Measurements from ENCODE around the gene SFMBT1.

Gene SFMBT1

GRCh38 chr3:52879581-52879980, 166.3 kb downstream of the SFMBT1 start:
- no peak for DNase-seq

DNA sequence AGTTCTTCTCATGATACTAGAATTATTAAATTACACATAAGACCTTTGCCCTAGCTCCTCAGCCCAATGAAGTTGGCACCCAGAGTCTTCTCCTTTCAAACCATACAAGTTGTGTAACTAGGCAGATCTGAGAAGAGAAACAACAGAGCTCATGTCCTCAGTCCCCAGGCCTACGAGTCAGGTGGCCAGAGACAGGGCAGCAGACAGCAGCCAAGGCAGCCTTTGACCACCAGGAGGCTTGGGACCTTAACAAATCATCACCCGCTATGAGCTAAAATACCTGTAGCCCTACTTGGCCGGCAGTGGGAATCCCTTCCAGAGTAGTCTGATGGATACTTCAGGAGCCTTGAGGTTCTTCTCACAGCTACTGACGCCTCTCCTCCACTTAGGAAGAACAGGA, 166.8 kb downstream of the SFMBT1 start:
- DNase-seq, result no peak

- no peak for DNase-seq
Measured at GRCh38 chr3:52877085-52877484, 168.8 kb downstream of the SFMBT1 start.

DNA sequence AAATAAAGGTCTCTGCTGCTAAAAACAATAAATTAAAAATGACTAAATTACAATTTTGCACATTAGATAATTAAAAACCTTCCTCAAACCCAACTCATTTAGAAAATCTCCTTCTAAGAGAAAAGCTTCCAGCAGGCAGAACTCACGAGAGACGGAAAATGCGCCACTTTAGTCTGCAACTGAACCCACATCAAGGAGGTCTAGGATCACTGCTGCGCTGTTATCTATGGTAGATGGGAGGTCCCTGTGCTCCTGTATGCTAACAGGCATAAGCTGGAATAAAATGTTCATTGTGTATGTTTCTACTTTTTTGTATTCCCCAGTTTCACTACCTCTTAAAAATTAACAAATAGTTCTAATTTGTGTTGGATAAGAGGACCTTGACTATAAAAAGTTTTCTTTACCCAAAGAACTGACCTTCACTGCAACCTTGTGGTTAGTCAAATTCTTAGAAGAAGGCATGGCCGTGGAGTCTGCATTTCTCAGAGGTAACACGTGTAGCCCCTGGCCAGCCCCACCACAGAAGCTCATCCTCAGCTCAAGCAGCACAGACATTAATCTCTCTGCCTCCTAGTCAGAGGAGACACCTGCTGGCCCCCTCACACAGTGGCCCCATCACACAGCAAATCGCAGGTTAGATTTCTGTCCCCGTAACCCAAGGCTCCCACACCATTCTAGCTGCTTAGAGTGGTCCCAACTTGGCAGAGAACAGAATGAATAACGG, 170.8 kb downstream of the SFMBT1 start:
- peak; percentile 61 for DNase-seq

GRCh38 chr3:52874160-52874701, 171.6 kb downstream of the SFMBT1 start:
- no peak for DNase-seq

- peak; percentile 31 for DNase-seq
Measured at GRCh38 chr3:52873433-52874159, 172.3 kb downstream of the SFMBT1 start.

DNA sequence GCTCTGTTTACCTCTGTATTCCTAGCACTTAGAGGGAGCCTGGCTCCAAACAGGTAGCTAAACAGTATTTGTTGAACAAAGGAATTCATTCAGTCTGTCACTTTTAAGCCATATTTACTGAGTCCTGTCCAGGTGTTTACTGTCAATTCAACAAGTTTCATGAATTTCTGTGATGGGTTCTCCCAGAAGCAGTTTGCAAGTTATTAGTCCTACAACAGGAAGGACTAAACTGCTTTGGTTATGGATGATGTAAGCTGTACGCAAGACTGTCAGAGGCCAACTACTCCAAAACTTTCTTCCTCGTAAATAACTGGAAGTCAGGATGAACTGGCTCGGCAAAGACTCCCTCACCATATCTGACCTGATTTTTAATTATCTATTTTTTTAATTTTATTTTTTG, 173.6 kb downstream of the SFMBT1 start:
- peak; percentile 13 for DNase-seq

DNA sequence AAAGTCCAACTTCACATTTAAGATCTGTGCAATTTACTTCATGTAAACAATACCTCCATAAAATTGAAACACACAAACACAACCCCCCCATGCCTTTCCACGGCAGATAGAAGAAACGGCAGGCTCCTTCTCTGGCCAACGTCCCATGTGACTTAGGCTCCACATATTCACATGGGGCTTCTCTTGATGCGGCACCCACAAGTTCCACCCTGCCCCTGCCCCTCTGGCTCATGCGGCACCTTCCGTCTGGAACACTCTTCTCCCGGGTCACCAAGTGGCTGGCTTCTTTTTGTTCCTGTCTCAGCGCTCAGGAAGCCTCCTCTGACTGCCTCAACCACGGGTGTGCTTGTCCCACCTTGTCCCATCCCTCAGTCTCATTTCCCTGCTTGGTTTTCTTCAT, 174.1 kb downstream of the SFMBT1 start:
- DNase-seq, result no peak

DNA sequence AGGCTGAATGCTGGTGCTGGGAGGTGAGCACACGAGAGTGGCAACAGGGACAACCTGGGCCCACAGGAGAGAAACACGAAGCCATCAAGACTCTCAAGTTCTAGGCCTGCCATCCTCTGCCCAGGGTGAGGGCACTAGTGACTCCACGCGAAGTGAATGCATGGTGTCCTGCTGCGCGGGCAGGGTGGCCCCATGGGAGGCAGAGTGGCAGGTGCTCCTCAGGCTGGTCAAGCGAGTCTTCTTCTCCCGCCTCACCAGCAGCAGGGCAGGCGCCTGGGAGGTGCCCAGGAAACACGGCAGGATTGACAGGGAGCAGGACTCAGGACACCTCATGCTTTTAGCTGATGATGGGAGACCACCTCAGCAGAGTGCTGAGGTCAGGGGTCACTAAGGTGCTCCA, 175.4 kb downstream of the SFMBT1 start:
- DNase-seq, result no peak

DNA sequence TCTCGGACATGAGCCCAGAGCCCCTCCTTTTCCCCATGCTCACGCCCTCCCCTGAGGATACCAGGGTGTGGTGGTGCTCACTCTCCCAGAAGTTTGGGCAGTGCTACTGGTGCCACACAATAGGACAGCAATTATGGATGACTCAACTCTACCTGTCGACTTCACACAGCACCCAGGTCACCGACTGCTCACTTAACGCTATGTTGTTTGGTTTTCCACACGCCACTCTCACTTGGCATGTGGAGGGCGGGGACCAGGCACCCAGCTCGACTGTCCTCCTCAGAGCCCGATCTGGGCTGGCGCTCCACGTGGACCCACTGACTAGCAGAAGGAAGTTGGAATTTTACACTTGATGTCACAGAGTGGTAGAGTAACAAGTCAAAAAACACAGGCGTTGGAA, 179.4 kb downstream of the SFMBT1 start:
- no peak for DNase-seq

DNA sequence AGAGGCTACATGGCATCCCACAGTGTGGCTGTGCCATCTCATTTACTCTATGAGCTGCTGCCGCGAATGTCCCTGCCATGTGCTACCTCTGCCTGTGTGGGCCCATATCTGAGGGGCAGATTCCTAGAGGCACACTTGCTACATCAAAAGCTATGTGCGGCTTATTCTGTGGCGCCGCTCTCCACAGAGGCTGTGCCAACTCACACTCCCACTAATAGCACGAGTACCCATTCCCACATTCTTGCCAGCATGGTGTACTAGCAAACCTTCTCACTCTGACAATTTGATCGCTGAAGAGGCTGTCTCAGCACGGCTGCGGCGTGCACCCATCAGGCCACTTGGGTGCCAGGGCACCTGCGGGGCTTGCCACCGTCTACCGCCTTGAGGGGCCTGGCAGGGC, 179.9 kb downstream of the SFMBT1 start:
- DNase-seq, result no peak

DNA sequence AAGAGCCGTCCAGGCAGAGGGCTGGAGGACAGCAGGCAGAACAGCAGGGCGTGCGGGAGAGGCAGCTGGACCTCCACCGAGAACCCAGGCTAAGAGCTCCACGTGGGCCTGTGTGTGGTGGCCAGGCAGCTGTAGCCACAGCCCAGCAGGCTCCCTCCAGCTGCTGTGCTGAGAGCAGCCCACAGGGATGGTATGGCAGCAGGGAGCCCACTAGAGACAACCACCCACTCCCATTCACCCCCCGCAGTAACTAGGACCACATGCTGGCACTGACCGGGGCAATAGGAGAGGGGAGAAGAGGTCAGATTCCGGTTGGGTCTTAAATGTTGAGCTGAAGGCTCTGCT, 185.5 kb downstream of the SFMBT1 start:
- no peak for DNase-seq

GRCh38 chr3:52859686-52860423, 186.0 kb downstream of the SFMBT1 start:
- no peak for DNase-seq

GRCh38 chr3:52857864-52858263, 188.0 kb downstream of the SFMBT1 start:
- no peak for DNase-seq

GRCh38 chr3:52857133-52857532, 188.7 kb downstream of the SFMBT1 start:
- no peak for DNase-seq

- DNase-seq, result no peak
Measured at GRCh38 chr3:52856666-52857065, 189.2 kb downstream of the SFMBT1 start.

GRCh38 chr3:52854013-52854412, 191.9 kb downstream of the SFMBT1 start:
- DNase-seq, result no peak

Measured in MV-4-11 (cell line).